Astrocyte of the spinal cord (primary cell): ENCODE measurements around the gene SEMA6B.

ENCODE experiments used
- DNase-seq: peaks from one replicate; pipeline ENCODE4 v3.0.0; 2011; ENCODE audit warnings: low read depth, low spot score
- H3K4me3 ChIP-seq: 2 replicates; pipeline ENCODE4 v1.5.1; 2011; ENCODE audit warnings: low read depth, mild to moderate bottlenecking, low read length, moderate library complexity
- in situ Hi-C: cut with HindIII; loops from 2 replicates; pipeline ENCODE4 v1.10.0; 2017; ENCODE audit warnings: low sequenced_read_pairs
- TF ChIP-seq, protein P1 (sequence below): IDR thresholded peaks from 2 replicates; pipeline ENCODE4 v1.5.1; 2012; ENCODE audit warnings: low read depth, mild to moderate bottlenecking, low read length, inconsistent platforms

Gene SEMA6B

GRCh38 chr19:4506449-4507149, 52.9 kb downstream of the SEMA6B start:
- peak; percentile 70 for DNase-seq
- H3K4me3 ChIP-seq, result no peak overlapping the region
- TF ChIP-seq, protein P1, sequence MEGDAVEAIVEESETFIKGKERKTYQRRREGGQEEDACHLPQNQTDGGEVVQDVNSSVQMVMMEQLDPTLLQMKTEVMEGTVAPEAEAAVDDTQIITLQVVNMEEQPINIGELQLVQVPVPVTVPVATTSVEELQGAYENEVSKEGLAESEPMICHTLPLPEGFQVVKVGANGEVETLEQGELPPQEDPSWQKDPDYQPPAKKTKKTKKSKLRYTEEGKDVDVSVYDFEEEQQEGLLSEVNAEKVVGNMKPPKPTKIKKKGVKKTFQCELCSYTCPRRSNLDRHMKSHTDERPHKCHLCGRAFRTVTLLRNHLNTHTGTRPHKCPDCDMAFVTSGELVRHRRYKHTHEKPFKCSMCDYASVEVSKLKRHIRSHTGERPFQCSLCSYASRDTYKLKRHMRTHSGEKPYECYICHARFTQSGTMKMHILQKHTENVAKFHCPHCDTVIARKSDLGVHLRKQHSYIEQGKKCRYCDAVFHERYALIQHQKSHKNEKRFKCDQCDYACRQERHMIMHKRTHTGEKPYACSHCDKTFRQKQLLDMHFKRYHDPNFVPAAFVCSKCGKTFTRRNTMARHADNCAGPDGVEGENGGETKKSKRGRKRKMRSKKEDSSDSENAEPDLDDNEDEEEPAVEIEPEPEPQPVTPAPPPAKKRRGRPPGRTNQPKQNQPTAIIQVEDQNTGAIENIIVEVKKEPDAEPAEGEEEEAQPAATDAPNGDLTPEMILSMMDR, result no peak
- in situ Hi-C loops, result no loop called here

GRCh38 chr19:4505570-4506448, 53.7 kb downstream of the SEMA6B start:
- TF ChIP-seq, protein P1, result no peak
- no peak for DNase-seq
- no peak overlapping the region for H3K4me3 ChIP-seq
- in situ Hi-C loops, result no loop called here

DNA sequence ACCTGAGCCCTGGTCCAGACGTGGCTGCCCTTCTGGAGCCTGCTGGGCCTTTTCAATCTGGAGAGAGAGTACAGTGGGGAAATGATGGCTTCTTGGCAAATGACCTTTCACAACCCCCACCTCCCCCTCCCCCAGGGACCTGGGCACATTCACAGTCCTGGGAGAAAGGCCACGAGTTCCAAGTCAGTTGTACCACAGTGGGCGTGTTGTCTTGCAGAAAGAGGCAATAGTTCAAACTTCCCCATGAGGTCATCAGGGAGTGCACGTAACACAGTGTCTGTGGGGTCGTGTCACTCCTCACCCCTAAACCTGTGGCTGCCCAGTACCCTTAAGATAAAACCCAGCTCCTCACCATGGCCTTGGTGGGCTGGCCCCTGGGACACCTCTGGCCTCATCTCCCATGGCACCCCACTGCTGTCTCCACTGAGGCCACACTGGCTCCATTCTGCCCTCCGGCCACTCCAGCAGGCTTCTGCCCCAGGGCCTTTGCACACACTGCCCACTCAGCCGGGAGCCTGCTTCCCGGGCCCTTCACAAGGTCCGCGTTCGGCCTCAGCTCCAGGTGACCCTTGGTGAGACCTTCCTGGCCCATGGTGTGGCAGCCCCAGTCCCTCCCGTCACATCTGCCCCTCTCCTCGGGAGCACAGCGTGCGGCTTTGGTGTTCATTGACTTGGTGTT, 54.5 kb downstream of the SEMA6B start:
- in situ Hi-C loops, result no loop called here
- H3K4me3 ChIP-seq, result no peak overlapping the region
- TF ChIP-seq, protein P1, result no peak
- DNase-seq, result no peak

DNA sequence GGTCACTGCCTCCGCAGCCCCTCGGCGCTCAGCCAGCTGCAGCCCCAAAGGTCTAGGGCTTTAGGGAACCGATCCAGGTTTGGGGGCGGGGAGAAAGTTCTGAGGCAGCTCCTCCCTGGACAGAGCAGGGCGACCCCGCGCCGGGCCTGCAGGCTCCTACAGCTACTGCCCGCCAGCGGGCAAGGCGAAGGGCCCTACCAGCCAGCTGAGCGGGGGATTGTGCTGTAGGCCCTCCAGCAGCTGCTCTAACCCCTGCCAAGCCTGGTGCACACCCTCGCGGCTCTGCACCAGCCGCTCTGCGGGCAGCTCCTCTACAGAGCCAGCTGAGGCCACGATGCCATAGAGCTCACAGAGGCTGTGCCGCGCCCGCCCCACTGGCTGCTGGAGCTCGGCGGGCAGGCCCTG, 55.2 kb downstream of the SEMA6B start:
- in situ Hi-C loops, result no loop called here
- no peak overlapping the region for H3K4me3 ChIP-seq
- no peak for DNase-seq
- TF ChIP-seq, protein P1, result no peak

- DNase-seq, result no peak
- in situ Hi-C loops, result no loop called here
- TF ChIP-seq, protein P1, result no peak
- no peak overlapping the region for H3K4me3 ChIP-seq
These were observed 55.7 kb downstream of the SEMA6B start for GRCh38 chr19:4503825-4504170.

DNA sequence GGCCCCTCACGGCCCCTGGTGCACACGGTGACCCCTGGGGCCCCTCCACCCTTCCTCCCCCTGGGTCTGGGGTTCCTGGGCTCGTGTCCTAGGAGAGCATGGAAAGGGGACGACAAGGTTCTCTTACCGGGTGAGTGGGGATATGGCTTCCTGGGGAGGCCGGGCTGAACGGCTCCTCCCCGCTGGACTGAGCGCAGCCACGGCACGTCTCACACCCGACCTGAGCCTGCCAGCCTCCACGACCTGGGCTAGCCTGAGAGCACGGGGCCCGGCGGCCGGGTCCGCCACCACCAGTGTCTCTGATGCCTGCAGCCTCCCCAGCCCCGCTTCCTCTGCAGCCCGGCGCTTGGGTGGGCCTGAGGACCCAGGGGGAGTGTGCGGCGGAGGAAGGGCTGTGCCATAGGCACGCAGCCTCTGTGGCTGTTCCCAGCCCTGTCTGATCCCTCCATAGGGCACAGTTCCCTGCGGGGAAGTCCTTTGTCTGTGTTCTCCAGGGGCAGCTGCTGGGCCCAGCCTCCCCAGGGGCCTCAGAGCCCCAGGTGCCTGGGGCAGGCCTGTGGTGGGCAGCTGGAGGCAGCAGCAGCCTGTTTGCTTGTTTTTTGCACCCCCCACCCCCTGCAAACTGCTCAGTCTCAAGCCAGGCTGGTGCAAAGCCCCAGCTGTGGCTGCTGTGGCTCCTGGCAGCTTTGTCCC, 56.2 kb downstream of the SEMA6B start:
- no peak overlapping the region for H3K4me3 ChIP-seq
- DNase-seq, result no peak
- in situ Hi-C loops, result no loop called here
- TF ChIP-seq, protein P1, result no peak
